Measurements from ENCODE around the gene FBXL17.

The FBXL17 gene

DNA sequence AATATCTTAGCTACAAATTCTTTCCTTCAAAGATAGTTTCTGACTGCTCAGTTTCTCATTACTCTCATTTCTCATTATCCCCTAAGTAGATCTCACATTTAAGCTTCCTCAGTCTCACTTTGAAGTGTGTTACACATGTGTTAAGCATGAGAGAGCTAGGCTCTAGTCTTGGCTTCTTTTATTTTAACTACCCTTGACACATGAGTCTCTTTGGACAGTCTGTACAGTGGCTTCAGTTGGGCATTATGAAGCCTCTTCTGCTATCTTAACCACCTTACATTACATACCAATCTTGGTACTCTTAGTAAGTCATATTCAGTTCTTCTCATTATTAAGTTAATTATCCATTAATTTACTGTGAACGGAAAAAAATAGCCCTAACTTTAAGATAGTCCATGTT, 232.5 kb downstream of the FBXL17 start:
- no peak for DNase-seq (ENCODE audit: low read depth)

DNA sequence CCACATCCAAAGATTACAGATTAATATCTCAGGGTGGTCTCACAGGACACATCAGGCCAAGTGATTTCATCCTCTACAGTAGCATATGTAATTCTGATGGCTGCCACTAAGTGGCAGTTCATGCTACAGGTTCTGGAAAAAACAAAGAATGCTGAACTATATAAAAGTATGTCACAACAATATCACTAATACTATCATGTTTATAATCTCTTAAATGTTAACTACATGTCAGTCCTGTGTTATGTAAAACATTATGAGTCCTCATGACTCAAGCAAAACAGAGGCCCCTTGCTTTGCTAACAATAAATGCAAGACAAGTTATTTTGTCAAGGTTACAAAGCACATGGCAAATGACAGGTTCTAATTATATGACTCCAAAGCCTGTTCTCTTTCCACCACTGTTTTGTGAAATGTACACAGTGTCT, 233.2 kb downstream of the FBXL17 start:
- no peak for DNase-seq (ENCODE audit: low read depth)

DNA sequence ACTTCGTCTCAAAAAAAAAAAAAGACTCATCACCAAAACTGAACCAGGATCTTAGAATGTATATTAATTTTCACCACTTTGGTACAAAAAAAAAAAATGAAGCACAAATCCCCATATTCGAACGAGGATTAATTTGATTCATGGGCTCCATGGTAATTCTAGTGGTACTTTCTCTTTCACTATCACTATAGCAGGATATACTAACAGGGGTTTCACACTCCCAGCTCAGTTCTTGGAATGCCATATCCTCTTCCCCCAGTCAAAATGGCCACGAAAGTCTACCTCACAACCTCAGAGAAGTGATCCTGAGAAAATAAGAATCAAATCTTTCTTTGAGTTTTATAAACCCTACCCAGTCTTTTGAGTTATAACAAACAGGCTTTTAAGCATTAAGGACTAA, 235.7 kb downstream of the FBXL17 start:
- no peak for DNase-seq (ENCODE audit: low read depth)

DNA sequence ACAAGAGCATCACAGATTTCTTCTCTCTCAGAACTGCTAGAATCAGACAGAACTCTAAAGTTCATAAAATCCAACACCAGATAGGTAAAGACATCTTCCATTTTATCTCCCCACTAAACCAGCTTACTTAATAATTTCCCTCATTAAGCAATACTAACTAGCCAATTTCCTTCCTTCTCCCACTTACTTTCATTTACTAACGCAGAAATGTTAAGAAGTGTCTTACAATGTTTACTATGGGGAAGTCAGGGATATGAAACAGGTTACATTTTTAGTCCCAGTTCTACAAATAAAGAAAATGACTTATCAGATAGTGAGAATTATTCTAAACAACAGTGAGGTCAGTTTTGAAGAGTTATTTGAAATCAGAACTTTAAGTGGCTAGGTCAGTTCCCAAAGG, 236.5 kb downstream of the FBXL17 start:
- DNase-seq (ENCODE audit: low read depth): no peak

DNA sequence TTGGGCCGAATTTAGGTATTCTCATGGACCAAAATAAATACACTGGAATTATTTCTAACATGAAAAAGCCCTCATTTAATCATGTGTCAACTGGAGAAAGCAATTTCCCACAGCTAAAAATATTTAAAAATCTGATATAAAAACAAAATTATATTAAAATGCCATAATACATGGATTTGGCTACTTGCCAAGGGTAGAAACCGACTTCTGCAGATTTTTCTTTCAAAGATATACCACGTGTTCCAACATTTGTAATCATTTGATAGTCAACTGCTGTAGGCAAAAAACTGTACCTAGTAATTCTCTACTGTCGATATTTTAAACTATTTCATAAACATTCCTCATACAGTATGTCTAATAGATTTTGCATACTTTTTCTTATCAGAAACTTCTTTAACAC, 237.6 kb downstream of the FBXL17 start:
- no peak for DNase-seq (ENCODE audit: low read depth)

DNA sequence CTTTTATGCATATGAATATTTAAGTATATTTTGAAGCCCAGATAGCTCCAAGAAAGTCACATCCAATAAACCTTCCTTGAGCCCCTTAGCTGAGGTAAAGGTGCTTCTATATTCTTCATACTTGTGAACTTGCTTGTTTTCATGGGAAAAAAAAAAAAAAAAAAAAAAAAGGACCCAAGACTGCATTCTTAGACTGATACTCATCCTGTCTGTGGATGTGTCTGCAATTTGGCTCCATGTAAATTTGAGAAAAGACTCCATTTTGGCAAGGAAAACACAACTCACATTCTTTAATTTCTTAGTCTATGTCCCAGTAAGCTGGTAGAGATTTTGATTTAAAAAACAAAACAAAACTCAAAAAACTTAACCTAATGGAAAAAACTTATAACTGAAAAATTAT, 238.3 kb downstream of the FBXL17 start:
- no peak for DNase-seq (ENCODE audit: low read depth)

DNA sequence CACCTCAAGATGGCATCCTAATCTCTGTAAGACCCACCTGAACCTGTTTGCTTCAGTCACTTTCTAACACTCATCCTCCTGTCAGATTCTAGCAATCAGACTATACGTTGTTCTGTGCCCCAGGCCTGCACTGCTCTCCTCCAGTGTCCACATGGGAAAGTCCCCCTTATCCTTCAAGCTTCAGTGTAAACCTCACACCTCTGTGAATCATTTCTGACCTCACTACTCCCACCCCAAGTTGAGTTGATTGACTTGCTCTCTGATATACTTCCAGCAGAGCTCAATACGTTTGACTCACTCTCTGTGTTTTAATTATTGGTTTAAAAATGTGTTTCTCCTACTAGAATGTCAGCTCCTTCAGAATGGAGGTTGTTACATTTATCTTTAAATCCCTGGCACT, 240.2 kb downstream of the FBXL17 start:
- no peak for DNase-seq (ENCODE audit: low read depth)

DNA sequence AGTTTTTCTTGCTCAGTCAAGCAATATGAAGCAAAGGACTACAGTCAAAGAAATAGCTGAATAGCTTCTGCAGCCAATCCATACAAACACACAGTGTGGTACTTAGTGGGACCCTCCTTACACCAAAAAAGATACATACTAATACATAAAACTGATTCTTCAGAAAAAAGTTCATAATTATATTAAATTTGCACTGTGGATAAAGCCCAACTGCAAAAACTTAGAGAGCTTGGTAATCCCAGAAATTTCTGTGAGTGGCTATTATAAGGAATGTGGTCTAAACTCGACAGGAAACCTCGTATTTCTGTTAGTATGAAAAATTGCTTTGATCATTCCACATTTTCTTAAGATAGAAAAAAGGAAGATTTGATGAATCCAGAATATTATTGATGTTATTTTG, 245.4 kb downstream of the FBXL17 start:
- DNase-seq (ENCODE audit: low read depth): no peak

DNA sequence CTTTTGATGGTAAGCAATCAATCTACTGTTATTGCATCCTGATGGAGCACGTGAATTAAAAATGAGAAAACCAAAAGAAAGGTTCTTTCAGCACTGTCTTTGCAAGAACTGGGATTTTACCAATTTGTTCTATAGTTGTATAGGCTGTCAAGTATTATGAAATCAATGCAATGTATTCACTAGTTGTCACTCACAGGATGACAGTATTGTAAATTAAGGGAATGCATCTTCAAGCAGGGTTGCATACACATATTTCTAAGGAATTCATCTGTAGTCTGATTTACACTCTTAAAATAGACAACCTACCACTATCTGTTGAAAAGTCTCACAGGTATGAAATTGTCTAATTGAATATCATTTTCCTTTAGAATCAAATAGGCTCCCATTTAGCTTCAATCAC, 252.8 kb downstream of the FBXL17 start:
- DNase-seq (ENCODE audit: low read depth): no peak

DNA sequence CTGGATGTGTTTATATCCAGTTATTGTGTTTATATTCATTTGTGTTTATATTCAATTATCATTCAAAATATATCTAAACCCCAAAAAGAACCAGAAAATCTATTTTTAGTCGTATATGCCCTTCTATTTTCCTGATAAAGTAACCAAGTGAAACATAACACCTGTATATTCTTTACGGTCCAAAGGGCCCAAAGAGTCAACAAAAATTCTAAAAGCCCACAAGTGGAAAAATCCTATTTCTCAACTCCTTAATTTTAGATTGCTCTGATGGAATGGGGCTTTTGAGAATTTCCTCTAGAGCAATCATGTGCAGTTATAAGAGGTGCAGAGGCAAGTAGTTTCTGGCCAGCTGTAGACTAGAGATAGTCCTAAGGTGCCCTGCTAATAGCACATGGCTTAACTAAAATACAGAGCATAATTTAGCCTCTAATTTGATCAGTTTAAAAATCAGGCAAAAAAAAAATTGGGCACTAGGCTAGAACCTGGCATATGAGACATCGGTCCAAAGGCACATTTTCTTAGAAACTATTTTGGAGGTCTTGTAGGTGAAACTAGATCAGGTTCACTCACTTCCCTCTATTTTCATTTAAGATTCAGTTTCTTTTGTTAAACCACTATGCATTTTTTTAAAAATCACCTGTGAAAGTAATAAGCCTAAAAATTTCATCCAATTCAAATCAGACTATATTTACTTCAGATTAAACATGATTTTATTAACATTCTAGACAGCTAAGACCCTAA, 256.0 kb downstream of the FBXL17 start:
- DNase-seq (ENCODE audit: low read depth): no peak

DNA sequence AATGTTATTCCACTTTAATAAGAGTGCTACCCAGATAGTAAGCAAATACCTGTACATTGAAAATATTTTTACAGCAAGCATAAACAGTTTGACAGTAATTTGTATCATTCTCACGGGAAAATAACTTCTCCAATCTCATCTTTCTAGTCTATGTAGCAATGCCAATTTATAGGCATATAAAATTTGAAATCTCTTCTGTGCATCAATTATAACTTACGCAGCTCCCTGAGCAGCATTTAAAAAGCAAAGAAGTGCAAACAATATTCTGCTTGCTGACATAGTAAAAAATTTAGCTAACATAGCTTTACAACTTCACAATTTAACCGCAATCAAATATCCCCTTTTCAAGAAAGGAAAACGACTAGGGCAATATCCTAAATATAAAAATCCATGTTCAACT, 257.3 kb downstream of the FBXL17 start:
- DNase-seq (ENCODE audit: low read depth): no peak

DNA sequence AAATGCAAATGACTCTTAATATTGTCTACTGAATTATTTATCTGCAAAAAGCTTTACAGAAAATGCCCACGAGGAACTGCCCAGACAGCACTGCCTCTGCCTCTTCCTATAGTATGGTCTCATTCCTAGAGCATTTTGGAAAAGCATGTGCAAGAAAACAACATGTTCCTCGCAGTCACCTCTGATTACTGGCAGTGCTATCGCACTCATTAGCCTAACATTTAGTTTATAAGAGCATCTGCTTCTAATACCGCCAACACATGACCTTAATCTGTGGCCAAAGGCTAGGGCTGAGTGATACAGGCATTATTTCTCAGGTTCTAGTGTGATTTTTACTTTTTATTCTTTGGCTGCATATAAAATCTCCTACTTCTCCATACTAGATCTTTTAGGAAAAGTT, 259.2 kb downstream of the FBXL17 start:
- no peak for DNase-seq (ENCODE audit: low read depth)

DNA sequence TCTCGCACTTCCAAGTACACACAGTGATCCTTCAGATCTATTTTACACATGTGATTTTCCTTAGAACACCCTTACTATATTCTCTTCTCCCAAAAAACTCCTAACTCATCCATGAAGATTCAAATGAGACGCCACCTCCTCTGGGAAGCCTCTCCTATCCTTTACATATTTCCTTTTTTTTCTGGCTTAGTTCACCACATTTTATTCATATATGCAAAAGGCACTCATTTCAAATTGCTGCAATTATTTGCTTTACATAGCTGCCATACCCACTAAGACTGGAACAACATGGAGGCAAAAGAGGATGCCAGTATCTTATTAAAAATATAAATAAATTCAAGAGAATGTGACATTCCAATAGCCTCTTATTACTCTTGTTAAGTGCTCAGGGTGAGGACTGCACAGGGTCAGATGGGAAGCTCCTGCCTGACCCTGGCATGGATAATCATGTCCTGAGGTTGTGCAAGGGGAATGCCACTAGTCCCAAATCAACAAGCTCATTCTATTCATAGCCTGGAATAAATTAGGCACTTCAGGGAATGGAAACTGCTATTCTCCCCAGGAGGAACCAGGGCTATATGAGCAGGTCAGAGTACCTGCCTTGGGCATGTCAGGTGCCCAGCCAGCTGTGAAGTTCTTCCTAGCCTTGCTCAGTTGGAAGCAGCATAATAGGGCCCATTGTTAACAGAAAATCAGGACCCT, 262.9 kb downstream of the FBXL17 start:
- DNase-seq (ENCODE audit: low read depth): no peak

DNA sequence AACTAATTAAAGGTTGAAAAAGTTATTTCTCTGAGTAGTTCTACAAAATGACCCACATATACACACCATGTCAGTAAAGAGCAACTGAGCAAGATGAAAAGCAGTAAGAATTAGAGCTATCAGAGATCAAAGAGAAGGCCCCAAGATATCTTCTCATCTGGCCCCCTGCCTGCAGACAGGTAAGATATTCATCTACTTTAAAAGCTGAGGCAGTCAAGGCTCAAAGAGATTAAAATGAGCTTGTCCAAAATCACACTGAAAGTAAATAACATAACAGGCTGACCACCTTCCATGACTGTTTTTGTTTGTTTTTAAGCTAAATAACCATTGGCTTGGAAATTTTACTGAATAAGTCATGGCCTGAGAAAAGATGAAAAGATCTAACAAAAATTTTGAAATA, 266.2 kb downstream of the FBXL17 start:
- DNase-seq (ENCODE audit: low read depth): no peak

DNA sequence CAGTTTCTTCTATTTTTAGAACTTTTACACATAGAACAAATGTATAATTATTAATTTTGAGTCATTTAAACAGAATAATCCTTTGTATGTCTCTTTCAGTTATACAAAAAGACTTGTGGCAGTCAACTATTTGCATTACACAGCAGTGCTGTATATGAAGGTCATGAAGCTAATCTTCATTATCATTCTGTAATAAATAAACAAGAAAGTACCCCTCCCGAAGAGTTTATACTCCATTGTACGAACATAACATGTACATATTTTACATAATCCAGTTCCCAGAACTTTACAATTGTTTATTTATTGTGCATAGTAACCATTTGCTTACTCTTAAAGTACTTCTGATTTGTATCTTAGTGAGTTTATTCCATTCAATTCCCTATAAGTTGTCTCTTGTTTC, 267.9 kb downstream of the FBXL17 start:
- DNase-seq (ENCODE audit: low read depth): no peak

DNA sequence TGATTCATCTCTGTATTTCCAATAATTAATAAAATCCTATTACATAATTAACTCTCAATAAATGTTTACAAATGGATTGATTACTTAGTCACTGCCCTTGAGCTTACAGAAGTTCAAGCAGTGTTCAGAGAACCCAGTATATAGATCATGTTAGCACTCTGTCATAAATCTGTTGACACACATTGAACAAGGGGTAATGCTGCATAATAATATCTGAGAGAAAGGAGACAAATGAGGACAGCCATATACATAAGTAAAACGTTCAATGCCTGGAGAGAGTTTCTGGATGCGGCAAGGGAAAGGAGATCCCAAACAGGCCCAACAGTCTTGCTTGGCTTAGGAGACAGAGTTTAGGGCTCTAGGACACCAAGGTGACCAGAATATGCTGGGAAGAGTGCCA, 270.2 kb downstream of the FBXL17 start:
- no peak for DNase-seq (ENCODE audit: low read depth)

DNA sequence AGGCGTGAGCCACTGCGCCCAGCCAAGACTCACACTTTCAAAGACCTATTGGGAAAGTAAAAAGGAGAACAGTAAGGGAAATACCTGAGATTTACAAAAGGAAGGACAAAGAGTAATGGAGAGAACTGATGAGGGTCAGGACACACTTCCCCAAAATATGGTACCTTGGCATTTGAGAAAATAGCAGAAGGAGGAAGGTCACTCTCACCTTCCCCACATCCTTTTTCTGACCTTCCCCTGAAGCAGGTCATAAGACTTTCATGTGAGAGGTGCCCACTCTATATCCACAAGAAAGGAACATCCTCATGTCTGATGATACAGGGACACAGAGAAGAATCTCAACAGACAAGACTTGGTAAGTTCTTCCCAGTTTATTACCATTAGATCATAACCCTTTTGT, 272.8 kb downstream of the FBXL17 start:
- DNase-seq (ENCODE audit: low read depth): no peak

DNA sequence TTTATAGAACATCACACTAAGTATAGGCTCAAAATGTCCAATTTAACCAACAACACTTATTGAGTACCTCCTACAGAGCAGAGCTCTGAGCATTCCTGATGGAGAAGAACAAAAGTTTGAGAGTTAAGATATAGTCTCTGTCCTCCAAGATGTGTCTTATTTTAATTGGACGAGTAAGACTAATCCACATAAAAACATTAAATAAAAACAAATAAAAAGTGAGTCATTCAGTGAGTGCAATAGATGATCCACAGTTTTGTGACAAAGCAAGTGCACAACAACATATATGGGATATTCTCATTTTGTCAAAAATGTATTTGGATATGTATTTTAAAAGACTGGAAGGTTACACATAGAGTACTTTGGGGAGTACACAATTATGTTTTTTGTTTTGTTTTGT, 277.4 kb downstream of the FBXL17 start:
- DNase-seq (ENCODE audit: low read depth): no peak

DNA sequence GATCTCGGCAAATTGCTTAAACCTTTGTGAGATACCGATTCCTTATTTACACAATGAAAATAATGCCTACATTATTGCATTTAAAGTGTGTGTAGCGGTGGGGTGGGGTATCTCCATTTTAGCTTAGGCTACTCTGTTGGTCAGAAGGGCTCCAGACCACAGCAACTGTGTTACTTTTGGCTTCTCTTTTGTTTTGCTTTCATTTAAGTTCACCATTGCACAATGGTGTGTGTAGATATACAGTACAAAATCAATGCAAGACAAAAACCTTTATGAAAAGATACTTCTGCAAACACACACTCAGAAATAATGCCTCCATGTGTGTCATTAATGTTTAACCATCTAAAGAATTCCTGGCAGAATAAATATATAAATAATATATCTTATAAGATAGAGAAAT, 279.4 kb downstream of the FBXL17 start:
- DNase-seq (ENCODE audit: low read depth): no peak

DNA sequence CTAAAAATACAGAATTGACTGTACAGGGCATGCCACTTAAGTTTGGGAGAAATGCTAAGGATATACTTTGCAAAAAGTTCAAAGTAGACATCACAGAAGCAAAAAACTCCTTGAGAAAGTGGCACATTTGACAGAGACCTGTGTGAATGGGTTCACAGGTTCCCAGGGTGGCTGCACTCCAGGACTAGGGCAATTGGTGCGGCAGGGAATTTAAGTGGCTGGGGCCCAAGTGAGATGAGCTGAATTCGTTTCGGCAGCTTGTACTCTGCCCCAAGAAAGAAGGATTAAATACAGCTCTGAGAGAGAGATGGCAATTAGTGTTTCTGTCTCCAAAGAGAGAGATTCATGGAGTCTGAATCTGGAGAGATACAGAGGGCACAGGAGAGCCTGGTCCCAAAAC, 280.1 kb downstream of the FBXL17 start:
- no peak for DNase-seq (ENCODE audit: low read depth)

DNA sequence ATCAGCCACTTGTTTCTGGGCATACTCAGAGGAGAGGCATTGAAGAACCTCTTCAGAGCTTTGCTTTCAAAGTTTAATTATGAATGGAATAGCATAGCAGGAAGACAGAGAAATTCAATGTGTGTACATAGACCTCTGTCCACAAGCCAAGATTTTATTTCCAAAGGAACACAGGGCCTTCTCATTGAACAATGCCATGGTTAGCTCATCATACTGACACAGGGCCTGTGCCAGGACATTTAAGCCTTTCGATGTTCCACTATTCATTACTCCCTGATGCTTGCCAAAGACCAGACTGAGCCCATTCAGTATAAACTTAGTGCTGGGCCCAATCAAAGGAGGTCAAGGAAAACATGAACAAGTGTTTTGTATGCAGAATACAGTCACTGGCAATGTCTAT, 280.8 kb downstream of the FBXL17 start:
- no peak for DNase-seq (ENCODE audit: low read depth)

DNA sequence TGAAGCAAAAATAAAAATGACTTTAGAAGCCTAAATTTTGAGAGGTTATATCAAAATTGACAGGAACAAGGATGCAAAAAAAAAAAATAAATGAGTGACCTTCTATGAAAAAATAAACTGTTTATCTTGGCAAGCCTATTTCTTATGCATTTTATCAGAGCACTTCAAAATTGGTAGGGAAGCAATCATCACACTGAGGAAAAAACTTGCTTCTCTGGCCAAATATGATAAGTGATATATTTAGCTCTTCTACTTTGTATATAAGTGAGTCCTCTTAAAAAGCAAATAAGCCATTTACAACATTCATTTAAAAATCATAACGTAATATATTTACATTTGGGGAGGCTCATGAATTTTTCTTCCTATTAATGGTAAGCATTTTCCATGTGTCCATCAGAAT, 287.1 kb downstream of the FBXL17 start:
- no peak for DNase-seq (ENCODE audit: low read depth)

DNA sequence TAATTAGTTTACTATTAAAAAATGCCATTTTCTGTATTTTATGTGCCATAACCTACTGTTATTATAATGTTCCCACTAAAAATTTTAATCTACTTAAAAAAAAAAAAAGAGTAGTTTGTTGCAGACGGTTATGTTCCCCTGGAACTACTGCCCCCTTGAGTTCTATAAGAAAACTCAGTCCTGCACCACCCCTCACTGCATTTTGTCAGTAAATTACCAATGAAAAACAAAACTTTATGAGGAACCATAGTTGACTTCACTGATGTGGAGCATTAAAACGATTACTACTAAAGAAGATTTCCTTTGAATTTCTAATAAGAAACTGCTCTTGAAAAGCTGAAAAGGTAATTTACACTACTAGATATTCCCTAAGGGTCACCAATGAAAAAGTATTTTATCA, 288.7 kb downstream of the FBXL17 start:
- DNase-seq (ENCODE audit: low read depth): no peak

DNA sequence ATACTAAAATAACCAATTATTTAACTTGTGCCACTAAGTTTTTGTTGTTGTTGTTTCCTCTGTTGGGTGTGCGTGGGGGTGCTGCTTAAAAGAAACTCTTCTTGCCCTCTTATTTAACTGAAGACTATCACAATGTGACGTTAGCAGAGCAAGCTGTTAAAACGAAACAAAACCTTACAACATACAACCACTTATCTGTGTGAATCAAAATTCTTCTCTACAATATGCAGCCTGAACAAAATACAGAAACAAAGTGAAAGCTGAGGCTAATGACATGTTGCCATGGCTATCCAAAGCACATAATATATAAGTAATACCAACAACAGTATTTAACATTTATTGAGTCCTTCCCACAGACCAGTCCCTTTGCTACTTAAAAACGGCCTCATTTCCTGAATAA, 291.0 kb downstream of the FBXL17 start:
- no peak for DNase-seq (ENCODE audit: low read depth)
